Retinal pigment epithelial cell (primary cell): Measurements from ENCODE around the gene RND1.

Experiments used
- DNase-seq: peaks from one replicate; pipeline ENCODE4 v3.0.0-alpha.2; 2010; ENCODE audit warnings: low read depth
- H3K4me3 ChIP-seq: 2 replicates; pipeline ENCODE4 v1.5.1; 2011; ENCODE audit warnings: mild to moderate bottlenecking, low read length, control low read depth, moderate library complexity
- TF ChIP-seq, protein P1 (sequence below): conservative IDR thresholded peaks from 2 replicates; pipeline ENCODE4 v1.5.1; 2011; ENCODE audit warnings: low read depth, low read length, control low read depth, inconsistent platforms

RND1 gene

GRCh38 chr12:48899651-48900050, 34.0 kb upstream of the RND1 start:
- H3K4me3 ChIP-seq, result no peak overlapping the region
- TF ChIP-seq, protein P1, sequence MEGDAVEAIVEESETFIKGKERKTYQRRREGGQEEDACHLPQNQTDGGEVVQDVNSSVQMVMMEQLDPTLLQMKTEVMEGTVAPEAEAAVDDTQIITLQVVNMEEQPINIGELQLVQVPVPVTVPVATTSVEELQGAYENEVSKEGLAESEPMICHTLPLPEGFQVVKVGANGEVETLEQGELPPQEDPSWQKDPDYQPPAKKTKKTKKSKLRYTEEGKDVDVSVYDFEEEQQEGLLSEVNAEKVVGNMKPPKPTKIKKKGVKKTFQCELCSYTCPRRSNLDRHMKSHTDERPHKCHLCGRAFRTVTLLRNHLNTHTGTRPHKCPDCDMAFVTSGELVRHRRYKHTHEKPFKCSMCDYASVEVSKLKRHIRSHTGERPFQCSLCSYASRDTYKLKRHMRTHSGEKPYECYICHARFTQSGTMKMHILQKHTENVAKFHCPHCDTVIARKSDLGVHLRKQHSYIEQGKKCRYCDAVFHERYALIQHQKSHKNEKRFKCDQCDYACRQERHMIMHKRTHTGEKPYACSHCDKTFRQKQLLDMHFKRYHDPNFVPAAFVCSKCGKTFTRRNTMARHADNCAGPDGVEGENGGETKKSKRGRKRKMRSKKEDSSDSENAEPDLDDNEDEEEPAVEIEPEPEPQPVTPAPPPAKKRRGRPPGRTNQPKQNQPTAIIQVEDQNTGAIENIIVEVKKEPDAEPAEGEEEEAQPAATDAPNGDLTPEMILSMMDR, result no peak
- DNase-seq, result no peak

- no peak for DNase-seq
- TF ChIP-seq, protein P1, result no peak
- no peak overlapping the region for H3K4me3 ChIP-seq
Observed at GRCh38 chr12:48894271-48894670, 28.6 kb upstream of the RND1 start.

- no peak for DNase-seq
- TF ChIP-seq, protein P1, result peak; percentile 91
- peak overlapping the region; percentile 32 for H3K4me3 ChIP-seq
Observed at GRCh38 chr12:48890657-48891418, 25.2 kb upstream of the RND1 start.

- no peak overlapping the region for H3K4me3 ChIP-seq
- TF ChIP-seq, protein P1, result no peak
- no peak for DNase-seq
Observed at GRCh38 chr12:48889679-48890078, 24.0 kb upstream of the RND1 start.

- TF ChIP-seq, protein P1, result no peak
- no peak overlapping the region for H3K4me3 ChIP-seq
- no peak for DNase-seq
Observed at GRCh38 chr12:48883305-48884161, 17.9 kb upstream of the RND1 start.

DNA sequence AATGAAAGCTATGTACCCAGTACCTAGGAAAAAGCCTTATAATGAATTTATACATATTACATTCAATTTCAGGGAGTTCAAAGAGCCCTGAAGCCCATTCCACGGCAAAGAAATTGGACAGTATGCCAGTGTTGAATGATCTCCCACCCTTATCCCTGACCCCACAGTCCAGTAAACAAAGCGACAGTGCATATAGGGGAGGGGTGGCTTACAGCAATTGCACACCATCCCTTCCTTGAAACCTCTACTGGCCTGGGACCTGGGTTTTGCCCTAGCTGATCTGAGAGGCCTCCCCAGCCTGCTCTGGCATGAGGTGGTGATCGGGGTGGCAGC, 17.3 kb upstream of the RND1 start:
- TF ChIP-seq, protein P1, result no peak
- no peak for DNase-seq
- no peak overlapping the region for H3K4me3 ChIP-seq

- TF ChIP-seq, protein P1, result no peak
- H3K4me3 ChIP-seq, result no peak overlapping the region
- no peak for DNase-seq
Observed at GRCh38 chr12:48882315-48882687, 16.6 kb upstream of the RND1 start.
